Tibial nerve (tissue), 4 donors: ENCODE results near the gene TAF1.

Source experiments
- EP300 ChIP-seq, 2 donors: sonication (generic); formaldehyde crosslinking; IDR thresholded peaks; one replicate each; pipeline ENCODE4 v1.6.1; 2017; ENCODE audit warnings: antibody characterized with exemption in 2 of 2, mild to moderate bottlenecking in 1 of 2
- POLR2A ChIP-seq, 2 donors: fragments of 450-650 bp; IDR thresholded peaks; one replicate each; pipeline ENCODE4 v1.6.1; 2017; ENCODE audit warnings: antibody characterized with exemption in 2 of 2, mild to moderate bottlenecking in 2 of 2, moderate library complexity in 2 of 2
- TF ChIP-seq, protein P1 (sequence below), 5 experiments: fragments of 200-600 bp in 3 of 5; fragments of 450-650 bp in 2 of 5; sonication (generic) in 3 of 5; IDR thresholded peaks; one replicate each; pipeline ENCODE4 v1.5.1; 2016 to 2019; ENCODE audit warnings: antibody characterized with exemption in 5 of 5, mild to moderate bottlenecking in 3 of 5, moderate library complexity in 2 of 5

- TF ChIP-seq, protein P1, sequence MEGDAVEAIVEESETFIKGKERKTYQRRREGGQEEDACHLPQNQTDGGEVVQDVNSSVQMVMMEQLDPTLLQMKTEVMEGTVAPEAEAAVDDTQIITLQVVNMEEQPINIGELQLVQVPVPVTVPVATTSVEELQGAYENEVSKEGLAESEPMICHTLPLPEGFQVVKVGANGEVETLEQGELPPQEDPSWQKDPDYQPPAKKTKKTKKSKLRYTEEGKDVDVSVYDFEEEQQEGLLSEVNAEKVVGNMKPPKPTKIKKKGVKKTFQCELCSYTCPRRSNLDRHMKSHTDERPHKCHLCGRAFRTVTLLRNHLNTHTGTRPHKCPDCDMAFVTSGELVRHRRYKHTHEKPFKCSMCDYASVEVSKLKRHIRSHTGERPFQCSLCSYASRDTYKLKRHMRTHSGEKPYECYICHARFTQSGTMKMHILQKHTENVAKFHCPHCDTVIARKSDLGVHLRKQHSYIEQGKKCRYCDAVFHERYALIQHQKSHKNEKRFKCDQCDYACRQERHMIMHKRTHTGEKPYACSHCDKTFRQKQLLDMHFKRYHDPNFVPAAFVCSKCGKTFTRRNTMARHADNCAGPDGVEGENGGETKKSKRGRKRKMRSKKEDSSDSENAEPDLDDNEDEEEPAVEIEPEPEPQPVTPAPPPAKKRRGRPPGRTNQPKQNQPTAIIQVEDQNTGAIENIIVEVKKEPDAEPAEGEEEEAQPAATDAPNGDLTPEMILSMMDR (IDR thresholded peaks at IDR 0.05): no peak
- no peak for TF ChIP-seq POLR2A (IDR thresholded peaks at IDR 0.05)
- no peak for TF ChIP-seq EP300 (IDR thresholded peaks at IDR 0.05)
Observed at GRCh38 chrX:71509289-71509688, 143.1 kb downstream of the TAF1 start.
